Gastrocnemius medialis (tissue), 4 donors: ENCODE measurements around the gene HEXD. TPM values are rescaled to one million over a fixed set of nuclear protein-coding genes. Genes with fewer than 3 reads are reported as not detected.

Source experiments
- ATAC-seq, 2 donors: fragments of 150-250 bp; one replicate each; pipeline ENCODE4 v1.9.1; 2016
- DNase-seq, 2 donors: peaks; one replicate each; pipeline ENCODE4 v3.0.0-alpha.2; 2019
- H3K27ac ChIP-seq, 4 donors: fragments of 200-600 bp; sonication (generic); 1 replicate in 1 of 4; 2 replicates in 3 of 4; pipeline ENCODE4 v1.5.1; 2016 to 2018; ENCODE audit warnings: mild to moderate bottlenecking in 2 of 4, moderate library complexity in 1 of 4
- H3K27me3 ChIP-seq, 3 donors: fragments of 200-600 bp; sonication (generic) in 2 of 3; 1 replicate in 1 of 3; 2 replicates in 2 of 3; pipeline versions ENCODE4 v1.5.1 to v1.6.0; 2016 to 2019; ENCODE audit warnings: mild to moderate bottlenecking in 1 of 3, moderate library complexity in 1 of 3
- H3K36me3 ChIP-seq, 2 donors: fragments of 200-600 bp; sonication (generic) in 1 of 2; one replicate each; pipeline ENCODE4 v1.5.1; 2017 to 2018
- H3K4me1 ChIP-seq, 2 donors: fragments of 200-600 bp; sonication (generic) in 1 of 2; one replicate each; pipeline ENCODE4 v1.5.1; 2016 to 2017; ENCODE audit warnings: mild to moderate bottlenecking in 2 of 2
- H3K4me3 ChIP-seq, 4 donors: fragments of 200-600 bp; sonication (generic) in 3 of 4; 1 replicate in 1 of 4; 2 replicates in 3 of 4; pipeline ENCODE4 v1.5.1; 2016 to 2019; ENCODE audit warnings: mild to moderate bottlenecking in 2 of 4
- H3K9me3 ChIP-seq, 3 donors: fragments of 200-600 bp; sonication (generic) in 2 of 3; 1 replicate in 1 of 3; 2 replicates in 2 of 3; pipeline ENCODE4 v1.5.1; 2016 to 2019
- POLR2A ChIP-seq, 2 donors: fragments of 450-650 bp; IDR thresholded peaks; one replicate each; pipeline ENCODE4 v1.6.1; 2017; ENCODE audit warnings: antibody characterized with exemption in 2 of 2, mild to moderate bottlenecking in 2 of 2, moderate library complexity in 2 of 2
- in situ Hi-C, 4 donors: fragments of 200-750 bp; cut with MboI; loops; one replicate each; pipeline versions ENCODE4 v1.15.0 to v1.8.0; 2017; ENCODE audit warnings: low sequenced_read_pairs in 4 of 4
- intact Hi-C: fragments of 100-400 bp; cut with DNase I; formaldehyde crosslinking; loops from one replicate; pipeline ENCODE4 v1.15.1; 2023; ENCODE audit warnings: low total_unique reads
- total RNA-seq, 4 donors: library from RNA; depleted of rRNA; stranded (reverse); fragments of >200 nt; gene quantifications; one replicate each; pipeline versions ENCODE4 v1.1.0 to v1.2.3, GENCODE V29; 2016
- TF ChIP-seq, protein P1 (sequence below), 5 experiments: fragments of 450-650 bp in 3 of 5; fragments of 200-600 bp in 2 of 5; sonication (generic) in 2 of 5; IDR thresholded peaks in 4 of 5; conservative IDR thresholded peaks in 1 of 5; 1 replicate in 4 of 5; 2 replicates in 1 of 5; pipeline ENCODE4 v1.5.1; 2016 to 2019; ENCODE audit warnings: antibody characterized with exemption in 5 of 5, mild to moderate bottlenecking in 3 of 5, moderate library complexity in 3 of 5

HEXD gene
- total RNA-seq, 4 donors from 2014 or later = 15.5 to 35.1 (median 22.5) TPM

DNA sequence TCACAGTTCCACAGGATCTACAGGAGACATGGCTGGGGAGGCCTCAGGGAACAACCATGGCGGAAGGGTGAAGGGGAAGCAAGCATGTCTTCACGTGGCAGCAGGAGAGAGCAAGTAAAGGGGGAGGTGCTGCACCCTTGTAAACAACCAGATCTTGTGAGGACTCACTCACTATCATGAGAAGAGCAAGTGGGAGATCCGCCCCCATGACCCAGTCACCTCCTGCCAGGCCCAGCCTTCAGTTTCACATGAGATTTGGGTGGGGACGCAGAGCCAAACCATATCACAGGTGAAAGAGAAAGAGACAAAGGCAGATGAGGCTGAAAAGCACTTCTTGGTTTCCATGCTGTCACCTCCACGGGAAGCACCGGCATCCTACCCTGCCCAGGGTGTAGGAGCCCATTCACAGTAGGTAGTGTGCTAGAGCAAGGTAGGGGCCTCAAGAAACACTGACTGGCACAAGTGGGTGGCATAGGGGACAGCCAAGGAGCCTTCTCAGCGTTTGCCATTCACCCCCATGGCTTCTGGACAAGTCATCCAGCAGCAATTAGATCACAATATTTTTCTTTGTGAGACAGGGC is 47.0 kb downstream of the HEXD start:
- H3K4me1 ChIP-seq = no peaks in the 10 kb centered on the region
- TF ChIP-seq POLR2A (IDR thresholded peaks at IDR 0.05) = no peak
- TF ChIP-seq, protein P1, sequence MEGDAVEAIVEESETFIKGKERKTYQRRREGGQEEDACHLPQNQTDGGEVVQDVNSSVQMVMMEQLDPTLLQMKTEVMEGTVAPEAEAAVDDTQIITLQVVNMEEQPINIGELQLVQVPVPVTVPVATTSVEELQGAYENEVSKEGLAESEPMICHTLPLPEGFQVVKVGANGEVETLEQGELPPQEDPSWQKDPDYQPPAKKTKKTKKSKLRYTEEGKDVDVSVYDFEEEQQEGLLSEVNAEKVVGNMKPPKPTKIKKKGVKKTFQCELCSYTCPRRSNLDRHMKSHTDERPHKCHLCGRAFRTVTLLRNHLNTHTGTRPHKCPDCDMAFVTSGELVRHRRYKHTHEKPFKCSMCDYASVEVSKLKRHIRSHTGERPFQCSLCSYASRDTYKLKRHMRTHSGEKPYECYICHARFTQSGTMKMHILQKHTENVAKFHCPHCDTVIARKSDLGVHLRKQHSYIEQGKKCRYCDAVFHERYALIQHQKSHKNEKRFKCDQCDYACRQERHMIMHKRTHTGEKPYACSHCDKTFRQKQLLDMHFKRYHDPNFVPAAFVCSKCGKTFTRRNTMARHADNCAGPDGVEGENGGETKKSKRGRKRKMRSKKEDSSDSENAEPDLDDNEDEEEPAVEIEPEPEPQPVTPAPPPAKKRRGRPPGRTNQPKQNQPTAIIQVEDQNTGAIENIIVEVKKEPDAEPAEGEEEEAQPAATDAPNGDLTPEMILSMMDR (IDR thresholded peaks at IDR 0.05 in 4 of 5, conservative IDR thresholded peaks at IDR 0.05 in 1 of 5) = no peak
- H3K4me3 ChIP-seq = no peak overlapping the region
- no peaks in the 10 kb centered on the region for H3K9me3 ChIP-seq
- peaks cover 0 to 89% of the 10 kb centered on the region in 2 donors for H3K36me3 ChIP-seq
- DNase-seq = no peak
- intact Hi-C loops (no loop called here), in situ Hi-C loops (no loop called here)
- no peak for ATAC-seq
- no peaks in the 10 kb centered on the region for H3K27me3 ChIP-seq
- no peak overlapping the region for H3K27ac ChIP-seq

DNA sequence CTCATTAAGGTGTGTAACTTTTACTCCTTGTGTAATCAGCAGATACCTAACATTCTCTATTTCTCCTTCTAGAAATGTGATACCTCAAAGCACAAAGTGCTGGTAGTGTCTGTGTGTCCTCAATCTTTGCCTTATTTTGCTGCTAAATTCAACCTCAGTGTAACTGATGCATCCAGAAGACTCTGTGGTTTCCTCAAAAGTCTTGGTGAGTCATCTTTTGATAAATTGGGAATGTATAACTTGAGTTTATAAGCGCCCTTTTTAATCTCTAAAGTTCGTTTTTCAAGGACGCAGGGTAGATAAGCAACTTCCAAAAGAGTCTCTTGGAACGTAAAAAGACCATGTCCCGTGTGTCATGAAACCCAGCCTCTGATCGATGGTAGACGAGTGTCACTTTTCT is 50.5 kb downstream of the HEXD start:
- ATAC-seq = no peak
- Histone ChIP-seq H3K9me3 (no peaks in the 10 kb centered on the region), H3K27ac (no peak overlapping the region), H3K4me1 (no peaks in the 10 kb centered on the region), H3K27me3 (no peaks in the 10 kb centered on the region), H3K4me3 (no peak overlapping the region), H3K36me3 (peaks cover 0 to 81% of the 10 kb centered on the region in 2 donors)
- TF ChIP-seq POLR2A (IDR thresholded peaks at IDR 0.05) = no peak
- TF ChIP-seq, protein P1 (IDR thresholded peaks at IDR 0.05 in 4 of 5, conservative IDR thresholded peaks at IDR 0.05 in 1 of 5) = no peak
- DNase-seq = no peak
- intact Hi-C loops = no loop called here
- in situ Hi-C loops = no loop called here

DNA sequence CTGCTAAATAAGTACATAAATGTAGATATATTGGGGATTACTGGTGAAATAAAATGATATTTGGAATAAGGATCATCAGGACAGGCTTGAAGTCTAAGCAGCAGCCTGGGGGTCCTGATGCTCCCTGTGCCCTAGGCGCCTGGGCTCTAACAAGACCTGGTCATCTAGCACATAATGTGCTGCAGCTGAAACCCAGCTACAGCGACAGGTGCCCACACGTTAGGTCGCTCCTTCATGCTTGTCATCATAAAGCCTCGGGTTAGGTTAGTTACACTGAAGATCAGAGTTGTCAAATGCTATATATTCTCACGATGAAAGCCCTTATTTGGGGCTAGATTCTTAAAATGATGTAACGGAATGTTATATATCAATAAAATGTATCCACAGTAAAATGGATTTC is 51.9 kb downstream of the HEXD start:
- ATAC-seq (no peak), DNase-seq (no peak)
- Histone ChIP-seq H3K4me1 (no peaks in the 10 kb centered on the region), H3K9me3 (no peaks in the 10 kb centered on the region), H3K4me3 (no peak overlapping the region), H3K27me3 (no peaks in the 10 kb centered on the region), H3K27ac (no peak overlapping the region), H3K36me3 (peaks cover 0 to 80% of the 10 kb centered on the region in 2 donors)
- in situ Hi-C loops (no loop called here), intact Hi-C loops (no loop called here)
- TF ChIP-seq POLR2A (IDR thresholded peaks at IDR 0.05) = no peak
- TF ChIP-seq, protein P1 (IDR thresholded peaks at IDR 0.05 in 4 of 5, conservative IDR thresholded peaks at IDR 0.05 in 1 of 5) = no peak

DNA sequence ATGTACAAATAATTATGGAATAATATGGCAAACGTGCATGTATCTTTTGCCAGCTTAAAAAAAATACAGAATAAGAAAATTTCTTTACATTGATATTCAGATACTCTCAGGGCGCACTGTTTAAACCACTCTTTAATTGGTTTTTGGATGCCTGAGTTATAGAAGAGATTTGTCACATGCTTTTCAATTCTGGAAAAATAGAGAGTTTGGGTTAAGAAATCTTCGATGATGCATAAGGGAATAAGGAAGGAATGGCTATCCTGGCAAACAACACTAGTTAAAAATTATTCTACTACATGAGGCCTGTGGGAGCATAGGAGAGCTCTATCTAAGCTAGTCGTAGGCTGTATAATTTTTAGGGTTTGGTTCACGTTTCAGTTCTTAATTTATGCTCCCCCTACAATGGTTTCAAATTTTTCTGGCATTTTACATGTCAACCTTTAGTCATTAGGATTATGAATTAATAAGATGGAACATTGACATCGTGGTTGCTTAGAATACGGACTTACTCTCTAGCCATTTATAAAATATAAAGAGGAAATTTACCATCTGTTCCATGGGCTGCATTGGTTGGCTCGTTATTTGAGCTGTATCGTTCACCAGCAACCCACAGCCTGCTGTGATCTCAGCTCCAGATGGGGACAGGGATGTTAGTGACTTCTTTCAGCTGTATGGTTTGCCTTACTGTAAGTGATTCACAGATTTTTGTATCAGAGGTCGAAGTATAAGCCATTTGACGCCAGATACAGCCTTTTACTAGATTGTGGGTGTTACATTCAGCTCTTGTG is 56.3 kb downstream of the HEXD start:
- ATAC-seq = no peak
- TF ChIP-seq, protein P1 (IDR thresholded peaks at IDR 0.05 in 4 of 5, conservative IDR thresholded peaks at IDR 0.05 in 1 of 5) = no peak
- TF ChIP-seq POLR2A (IDR thresholded peaks at IDR 0.05) = no peak
- no peak for DNase-seq
- Histone ChIP-seq H3K4me3 (no peak overlapping the region), H3K36me3 (peaks cover 0 to 75% of the 10 kb centered on the region in 2 donors), H3K9me3 (no peaks in the 10 kb centered on the region), H3K27ac (no peak overlapping the region), H3K27me3 (no peaks in the 10 kb centered on the region), H3K4me1 (no peaks in the 10 kb centered on the region)
- intact Hi-C loops = no loop called here
- in situ Hi-C loops = no loop called here
